ENCODE measurements around the gene MLYCD. TPM values are rescaled to one million over a fixed set of nuclear protein-coding genes. Genes with fewer than 3 reads are reported as not detected.

The MLYCD gene
- total and polyA plus RNA-seq, 9 donors, result 4.4 to 11.8 (median 7.6) TPM

DNA sequence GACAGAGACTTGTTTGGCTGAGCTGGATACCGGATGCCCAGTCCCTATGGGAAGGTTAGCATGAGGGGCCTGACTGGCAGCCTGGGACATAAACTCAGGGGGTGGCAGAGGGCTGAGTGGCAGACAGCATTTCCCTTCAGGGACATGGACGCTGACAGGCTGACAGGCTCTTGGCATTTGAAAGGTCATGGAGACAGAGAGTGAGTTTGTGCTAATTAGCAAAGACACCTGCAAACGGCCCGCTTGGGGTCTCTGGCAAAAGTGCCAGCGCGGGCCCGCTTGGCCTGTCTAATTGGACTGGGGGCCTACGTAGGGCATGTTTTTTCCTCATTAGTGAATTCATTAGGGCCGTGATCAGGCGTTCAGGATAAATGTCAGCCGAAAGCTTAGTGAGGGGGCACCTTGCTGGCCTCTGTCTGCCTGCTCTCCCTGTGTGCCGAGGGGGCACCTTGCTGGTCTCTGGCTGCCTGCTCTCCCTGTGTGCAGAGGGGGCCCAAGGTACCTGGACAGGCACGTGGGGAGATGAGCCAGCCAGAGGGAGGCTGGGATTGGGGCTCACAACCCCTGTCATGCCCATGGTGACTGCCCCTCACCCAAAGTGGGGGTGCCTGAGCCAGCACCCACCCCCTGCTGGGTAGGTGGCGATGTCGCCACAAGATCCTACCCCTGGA lies 76.8 kb downstream of the MLYCD start:
- no peak overlapping the region for H3K4me3 ChIP-seq
- WGBS, 3 donors, result 75 to 83% (median 80%) methylated on average over 15 of the region's 15 CpGs
- H3K27ac ChIP-seq, result no peak overlapping the region
- no peaks in the 10 kb centered on the region for H3K9me3 ChIP-seq
- DNase-seq, result no peak
- H3K4me1 ChIP-seq (ENCODE audit: insufficient read depth), result no peaks in the 10 kb centered on the region
- intact Hi-C loops (cut with DNase I), result no loop called here
- TF ChIP-seq EP300 (IDR thresholded peaks at IDR 0.05) (no peak), CTCF (IDR thresholded peaks at IDR 0.05) (no peak), POLR2A (IDR thresholded peaks at IDR 0.05) (no peak)
- H3K27me3 ChIP-seq, result no peaks in the 10 kb centered on the region
- H3K36me3 ChIP-seq, result no peaks in the 10 kb centered on the region

Other genes starting within 250 kb of the MLYCD start
- gene HSBP1, start 91.1 kb upstream of the MLYCD start, total RNA-seq, result 100 to 1,000 TPM in 2 of 7 donors, 10 to 100 TPM in 5; 17.0 to 126 (median 94.0) TPM
- gene HSBP1, start 91.1 kb upstream of the MLYCD start, polyA plus RNA-seq, result 100 to 1,000 TPM in 1 of 2 donors, 10 to 100 TPM in 1; 40.1 to 139 TPM
- gene OSGIN1, start 54.1 kb downstream of the MLYCD start, total RNA-seq, result 1 to 10 TPM; 2.0 to 9.3 (median 5.4) TPM
- gene OSGIN1, start 54.1 kb downstream of the MLYCD start, polyA plus RNA-seq, result 1 to 10 TPM in 1 of 2 donors, under 1 TPM in 1; 0.65 to 5.5 TPM
- under 1 TPM in 3 of 7 donors, not detected in 4; 0.20 to 0.50 (median 0.37) TPM for gene NECAB2, start 69.1 kb downstream of the MLYCD start, total RNA-seq
- gene NECAB2, start 69.1 kb downstream of the MLYCD start, polyA plus RNA-seq, result 1 to 10 TPM in 1 of 2 donors, under 1 TPM in 1; 0.65 to 1.6 TPM
- under 1 TPM in 2 of 7 donors, not detected in 5; 0.62 to 0.66 TPM for gene SLC38A8, start 143.7 kb downstream of the MLYCD start, total RNA-seq
- gene SLC38A8, start 143.7 kb downstream of the MLYCD start, polyA plus RNA-seq, result under 1 TPM in 1 of 2 donors, not detected in 1; 0.98 TPM
- 10 to 100 TPM; 78.8 to 99.2 (median 90.3) TPM for gene MBTPS1, start 217.8 kb downstream of the MLYCD start, total RNA-seq
- gene MBTPS1, start 217.8 kb downstream of the MLYCD start, polyA plus RNA-seq, result 100 to 1,000 TPM in 1 of 2 donors, 10 to 100 TPM in 1; 73.8 to 122 TPM
- 10 to 100 TPM; 17.5 to 34.1 (median 27.2) TPM for gene HSDL1, start 246.1 kb downstream of the MLYCD start, total RNA-seq
- gene HSDL1, start 246.1 kb downstream of the MLYCD start, polyA plus RNA-seq, result 10 to 100 TPM; 17.6 to 28.2 TPM
- gene DNAAF1, start 246.2 kb downstream of the MLYCD start, total RNA-seq, result 10 to 100 TPM in 1 of 7 donors, 1 to 10 TPM in 4, under 1 TPM in 2; 0.33 to 42.6 (median 3.6) TPM
- gene DNAAF1, start 246.2 kb downstream of the MLYCD start, polyA plus RNA-seq, result 1 to 10 TPM in 1 of 2 donors, under 1 TPM in 1; 0.95 to 1.1 TPM

Measured in ovary (tissue), 9 donors.